ENCODE measurements around the gene NKX3-2.

Gene NKX3-2

DNA sequence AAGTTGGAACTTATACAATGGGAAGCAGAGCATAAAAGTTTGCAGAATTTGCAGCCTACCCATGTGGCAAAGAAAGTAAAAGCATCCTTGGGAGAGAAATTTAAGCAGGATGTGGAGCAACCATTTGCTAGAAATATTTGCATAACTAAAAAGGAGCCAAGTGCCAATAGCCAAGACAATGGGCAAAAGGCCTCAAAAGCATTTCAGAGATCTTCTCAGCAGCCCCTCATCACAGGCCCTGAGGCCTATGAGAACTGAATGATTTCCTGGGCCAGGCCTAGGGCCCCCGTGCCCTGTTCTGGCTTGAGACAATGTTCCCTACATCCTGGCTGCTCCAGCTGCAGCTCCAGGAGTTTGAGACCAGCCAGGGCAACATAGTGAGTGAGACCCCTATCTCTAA is 34.9 kb downstream of the NKX3-2 start:
- 40 to 53% methylated on average over 1 of the region's 1 CpG for WGBS, 2 experiments

DNA sequence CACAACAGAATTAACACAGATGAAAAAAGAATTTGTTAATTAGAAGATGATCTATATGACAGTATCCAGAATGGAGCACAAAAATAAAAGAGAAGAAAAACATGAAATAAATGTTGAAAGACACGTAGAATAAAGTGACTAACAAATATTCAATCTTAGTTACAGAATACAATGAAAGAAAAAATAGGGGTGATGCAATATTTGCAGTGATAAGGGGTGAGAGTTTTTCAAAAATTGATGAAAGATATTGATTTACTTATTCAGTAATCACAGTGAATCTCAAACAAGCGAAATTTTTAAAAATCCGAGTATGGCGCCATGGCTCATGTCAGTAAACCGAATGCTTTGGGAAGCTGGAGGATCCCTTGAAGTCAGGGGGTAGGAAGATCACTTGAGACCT is 39.9 kb downstream of the NKX3-2 start:
- no peak overlapping the region for H3K27ac ChIP-seq (ENCODE audit: insufficient read depth, low read depth, low read length, poor library complexity, severe bottlenecking)
- H3K4me3 ChIP-seq (ENCODE audit: insufficient read depth, low read depth, low read length) = no peak overlapping the region
- no peaks in the 10 kb centered on the region for H3K27me3 ChIP-seq (ENCODE audit: control insufficient read depth, insufficient read depth, low read length, poor library complexity, severe bottlenecking)
- H3K4me1 ChIP-seq (ENCODE audit: control insufficient read depth, insufficient read depth, low read length) = no peaks in the 10 kb centered on the region
- no peaks in the 10 kb centered on the region for H3K36me3 ChIP-seq (ENCODE audit: control insufficient read depth, insufficient read depth, low read length)
- no peaks in the 10 kb centered on the region for H3K9me3 ChIP-seq (ENCODE audit: control insufficient read depth, low read length)
- WGBS, 2 experiments = 92 to 100% methylated on average over 4 to 5 of the region's 5 CpGs

More for the DNA sequence above, 34.9 kb downstream of the NKX3-2 start:
- Histone ChIP-seq H3K4me3 (ENCODE audit: insufficient read depth, low read depth, low read length) (no peak overlapping the region), H3K36me3 (ENCODE audit: control insufficient read depth, insufficient read depth, low read length) (no peaks in the 10 kb centered on the region), H3K4me1 (ENCODE audit: control insufficient read depth, insufficient read depth, low read length) (no peaks in the 10 kb centered on the region), H3K27ac (ENCODE audit: insufficient read depth, low read depth, low read length, poor library complexity, severe bottlenecking) (no peak overlapping the region), H3K9me3 (ENCODE audit: control insufficient read depth, low read length) (no peaks in the 10 kb centered on the region), H3K27me3 (ENCODE audit: control insufficient read depth, insufficient read depth, low read length, poor library complexity, severe bottlenecking) (no peaks in the 10 kb centered on the region)

DNA sequence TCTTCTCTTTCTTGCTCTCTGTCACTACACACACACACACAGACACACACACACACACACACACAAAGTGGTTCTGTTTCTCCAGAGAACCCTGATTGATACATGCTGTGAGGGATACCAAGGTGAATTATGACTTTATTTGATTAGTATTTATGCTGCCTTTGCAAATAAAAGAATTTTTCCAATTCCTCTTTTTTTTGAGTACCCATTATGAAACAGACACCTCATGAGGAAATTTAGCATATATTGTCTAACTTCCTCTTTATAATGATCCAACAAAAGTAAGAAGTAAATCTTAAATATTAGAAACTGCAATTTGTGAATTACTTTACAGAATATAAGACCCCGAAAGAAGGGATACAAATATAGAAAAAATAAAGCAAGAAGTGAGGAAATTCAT is 45.8 kb downstream of the NKX3-2 start:
- H3K9me3 ChIP-seq (ENCODE audit: control insufficient read depth, low read length) = no peaks in the 10 kb centered on the region
- 100% methylated on average over 1 of the region's 1 CpG; no CpG with 5 or more reads in 1 of the 2 experiments for WGBS, 2 experiments

DNA sequence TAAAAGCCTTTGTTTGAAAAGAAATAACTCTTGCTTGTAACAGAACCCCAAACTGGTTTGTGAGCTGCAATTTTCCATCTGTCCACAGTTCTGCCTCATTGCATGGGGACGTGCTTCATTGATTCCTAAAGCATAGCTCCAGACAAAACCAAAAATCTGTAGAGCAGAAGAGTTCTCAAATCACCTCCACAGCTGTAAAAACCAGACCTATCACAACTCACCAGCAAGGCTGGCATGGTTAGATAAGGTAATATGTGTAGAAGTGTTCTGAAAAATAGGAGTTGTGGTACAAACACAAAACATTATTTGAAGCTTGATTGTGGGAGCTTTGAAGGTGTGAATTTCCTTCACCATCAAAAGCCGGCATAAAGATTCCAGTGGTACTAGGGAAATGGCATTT is 47.7 kb downstream of the NKX3-2 start:
- WGBS, 2 experiments = 80 to 87% methylated on average over 2 of the region's 2 CpGs
- no peak overlapping the region for H3K4me3 ChIP-seq (ENCODE audit: insufficient read depth, low read depth, low read length)

More for the DNA sequence above, 45.8 kb downstream of the NKX3-2 start:
- Histone ChIP-seq H3K36me3 (ENCODE audit: control insufficient read depth, insufficient read depth, low read length) (no peaks in the 10 kb centered on the region), H3K27ac (ENCODE audit: insufficient read depth, low read depth, low read length, poor library complexity, severe bottlenecking) (no peak overlapping the region), H3K27me3 (ENCODE audit: control insufficient read depth, insufficient read depth, low read length, poor library complexity, severe bottlenecking) (no peaks in the 10 kb centered on the region), H3K4me1 (ENCODE audit: control insufficient read depth, insufficient read depth, low read length) (no peaks in the 10 kb centered on the region), H3K4me3 (ENCODE audit: insufficient read depth, low read depth, low read length) (no peak overlapping the region)

DNA sequence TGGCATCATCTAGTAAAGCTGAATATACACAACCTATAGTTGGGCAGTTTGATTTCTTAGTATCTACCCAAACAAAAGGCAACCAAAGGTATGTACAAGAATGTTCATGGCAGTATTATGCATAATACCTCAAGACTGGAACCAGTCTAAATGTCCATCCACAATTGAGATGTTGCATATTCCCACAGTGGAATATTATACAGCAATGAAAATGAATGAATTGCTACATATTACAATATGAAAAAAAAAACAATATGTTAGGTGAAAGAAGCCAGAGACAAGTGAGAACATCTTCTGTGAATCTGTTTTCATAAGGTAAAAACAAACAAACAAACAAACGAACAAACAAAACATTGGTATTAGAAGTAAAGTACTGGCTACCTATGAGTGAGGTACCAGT is 48.6 kb downstream of the NKX3-2 start:
- WGBS, 2 experiments = no CpG with 5 or more reads among the region's 1 CpG
- Histone ChIP-seq H3K4me3 (ENCODE audit: insufficient read depth, low read depth, low read length) (no peak overlapping the region), H3K9me3 (ENCODE audit: control insufficient read depth, low read length) (no peaks in the 10 kb centered on the region), H3K4me1 (ENCODE audit: control insufficient read depth, insufficient read depth, low read length) (no peaks in the 10 kb centered on the region), H3K27me3 (ENCODE audit: control insufficient read depth, insufficient read depth, low read length, poor library complexity, severe bottlenecking) (no peaks in the 10 kb centered on the region), H3K36me3 (ENCODE audit: control insufficient read depth, insufficient read depth, low read length) (no peaks in the 10 kb centered on the region), H3K27ac (ENCODE audit: insufficient read depth, low read depth, low read length, poor library complexity, severe bottlenecking) (no peak overlapping the region)

More for the DNA sequence above, 47.7 kb downstream of the NKX3-2 start:
- Histone ChIP-seq H3K36me3 (ENCODE audit: control insufficient read depth, insufficient read depth, low read length) (no peaks in the 10 kb centered on the region), H3K27me3 (ENCODE audit: control insufficient read depth, insufficient read depth, low read length, poor library complexity, severe bottlenecking) (no peaks in the 10 kb centered on the region), H3K27ac (ENCODE audit: insufficient read depth, low read depth, low read length, poor library complexity, severe bottlenecking) (no peak overlapping the region), H3K9me3 (ENCODE audit: control insufficient read depth, low read length) (no peaks in the 10 kb centered on the region), H3K4me1 (ENCODE audit: control insufficient read depth, insufficient read depth, low read length) (no peaks in the 10 kb centered on the region)

DNA sequence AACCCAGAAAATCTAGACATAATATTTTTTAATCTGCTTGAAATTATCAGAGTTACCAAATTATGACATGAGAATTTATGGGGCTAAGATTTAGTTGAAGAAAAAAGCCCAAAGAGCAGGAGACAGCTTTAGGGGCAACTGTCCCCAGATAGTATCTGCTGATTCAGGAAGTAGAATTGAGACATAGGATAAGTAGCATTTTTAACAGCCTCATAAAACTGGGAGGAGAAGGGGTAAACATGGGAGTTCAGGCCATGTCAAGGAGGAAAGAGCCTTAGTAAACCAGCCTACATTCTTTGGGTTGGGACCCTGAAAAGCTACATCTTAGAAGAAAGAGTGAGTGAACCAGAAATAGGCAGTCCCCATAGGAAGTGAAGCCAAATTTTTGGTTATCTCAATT is 50.5 kb downstream of the NKX3-2 start:
- Histone ChIP-seq H3K27me3 (ENCODE audit: control insufficient read depth, insufficient read depth, low read length, poor library complexity, severe bottlenecking) (no peaks in the 10 kb centered on the region), H3K9me3 (ENCODE audit: control insufficient read depth, low read length) (no peaks in the 10 kb centered on the region), H3K4me1 (ENCODE audit: control insufficient read depth, insufficient read depth, low read length) (no peaks in the 10 kb centered on the region), H3K36me3 (ENCODE audit: control insufficient read depth, insufficient read depth, low read length) (no peaks in the 10 kb centered on the region), H3K27ac (ENCODE audit: insufficient read depth, low read depth, low read length, poor library complexity, severe bottlenecking) (no peak overlapping the region), H3K4me3 (ENCODE audit: insufficient read depth, low read depth, low read length) (no peak overlapping the region)

DNA sequence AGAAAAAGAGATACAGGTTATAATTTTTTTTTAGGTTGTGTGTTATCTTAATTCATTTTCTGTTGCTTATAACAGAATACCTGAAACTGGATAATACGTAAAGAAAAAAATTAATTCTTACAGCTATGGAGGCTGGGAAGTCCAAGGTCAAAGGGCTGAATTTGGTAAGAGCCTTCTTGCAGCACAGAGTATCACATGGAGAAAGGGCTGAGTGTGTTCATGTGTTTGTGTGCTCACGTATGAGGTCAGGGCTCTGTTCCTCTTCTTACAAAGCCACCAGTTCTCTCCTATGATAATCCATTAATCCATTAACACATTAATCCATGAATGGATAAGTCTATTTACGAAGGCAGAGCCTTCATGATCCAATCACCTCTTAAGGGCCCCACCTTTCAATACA is 51.6 kb downstream of the NKX3-2 start:
- 88 to 98% methylated on average over 3 of the region's 3 CpGs for WGBS, 2 experiments
- H3K36me3 ChIP-seq (ENCODE audit: control insufficient read depth, insufficient read depth, low read length) = no peaks in the 10 kb centered on the region
- H3K27ac ChIP-seq (ENCODE audit: insufficient read depth, low read depth, low read length, poor library complexity, severe bottlenecking) = no peak overlapping the region
- no peaks in the 10 kb centered on the region for H3K27me3 ChIP-seq (ENCODE audit: control insufficient read depth, insufficient read depth, low read length, poor library complexity, severe bottlenecking)
- H3K9me3 ChIP-seq (ENCODE audit: control insufficient read depth, low read length) = no peaks in the 10 kb centered on the region
- no peak overlapping the region for H3K4me3 ChIP-seq (ENCODE audit: insufficient read depth, low read depth, low read length)
- H3K4me1 ChIP-seq (ENCODE audit: control insufficient read depth, insufficient read depth, low read length) = no peaks in the 10 kb centered on the region

Data from ectodermal cell (in vitro differentiated cells).